Stimulated activated CD8-positive, alpha-beta memory T cell treated with anti-CD3 and anti-CD28 coated beads, Interleukin-12 subunit alpha, Interleukin-12 subunit beta, amount 100 ng/mL, for 4 hours (primary cell): ENCODE data around the gene NKX6-1.

Experiments used
- DNase-seq: peaks from one replicate; pipeline ENCODE4 v3.0.0-alpha.2; 2020; ENCODE audit warnings: low read depth

NKX6-1 gene

GRCh38 chr4:84498935-84499623 lies at the start of gene NKX6-1:
TSS of gene NKX6-1 (minus strand) at chr4:84499292. CDS start at chr4:84498228, 1,064 bp downstream.
- no peak for DNase-seq

DNA sequence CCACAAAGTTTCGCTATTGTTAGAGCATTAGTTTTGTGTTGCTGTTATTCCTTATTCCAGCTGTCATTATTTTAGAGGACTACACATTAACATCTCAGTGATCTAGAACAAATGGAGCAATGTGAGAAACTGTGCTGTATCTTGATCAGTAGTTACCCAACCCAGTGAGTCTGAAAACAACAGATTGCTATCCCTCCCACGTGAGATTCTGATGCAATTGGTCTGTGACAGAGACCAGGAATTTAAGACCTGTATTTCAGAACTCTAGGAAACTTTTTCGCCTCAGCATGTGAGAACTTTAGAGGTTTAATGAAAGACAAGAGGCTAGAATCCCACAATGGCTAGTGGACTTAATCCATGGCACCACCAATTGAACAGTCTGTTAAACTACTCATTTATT lies 48.1 kb upstream of the NKX6-1 start:
- DNase-seq = no peak

GRCh38 chr4:84545093-84545492 lies 46.0 kb upstream of the NKX6-1 start:
- DNase-seq = no peak

DNA sequence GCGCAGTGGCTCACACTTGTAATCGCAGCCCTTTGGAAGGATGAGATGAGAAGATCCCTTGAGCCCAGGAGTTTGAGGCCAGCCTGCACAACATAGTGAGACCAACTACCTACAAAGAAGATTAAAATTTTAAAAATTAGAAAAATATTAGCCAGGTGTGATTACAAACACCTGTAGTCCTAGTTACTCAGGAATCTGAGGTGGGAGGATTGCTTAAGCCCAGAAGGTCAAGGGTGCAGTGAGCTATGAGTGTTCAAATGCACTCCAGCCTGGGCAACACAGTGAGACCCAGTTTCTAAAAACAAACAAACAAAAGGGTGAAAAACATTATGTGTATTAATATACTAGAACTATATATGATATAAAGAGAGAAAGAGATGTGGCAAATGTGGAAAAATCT lies 36.8 kb upstream of the NKX6-1 start:
- DNase-seq = no peak

DNA sequence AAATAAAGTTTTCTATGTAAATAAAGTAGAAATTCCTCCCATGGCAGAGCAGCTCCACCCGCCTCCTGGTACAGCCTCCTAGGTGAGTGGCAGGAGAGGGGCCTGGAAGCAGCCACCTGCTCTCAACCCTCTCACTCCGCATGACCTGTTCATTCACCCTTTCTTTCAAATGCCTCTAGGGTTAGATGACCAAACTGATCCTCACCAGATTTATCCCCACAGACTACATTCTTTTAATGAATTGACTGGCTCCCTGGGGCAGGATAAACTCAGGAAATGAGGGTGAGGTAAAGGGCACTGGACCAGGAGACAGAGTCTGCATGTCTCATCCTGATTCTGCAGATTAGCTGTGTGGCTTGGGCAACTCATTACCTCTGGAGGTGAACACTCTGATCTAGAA lies 32.6 kb upstream of the NKX6-1 start:
- no peak for DNase-seq

- DNase-seq = no peak
These were observed 31.8 kb upstream of the NKX6-1 start for GRCh38 chr4:84530871-84531270.

- no peak for DNase-seq
These were observed 31.4 kb upstream of the NKX6-1 start for GRCh38 chr4:84530454-84530853.

- no peak for DNase-seq
These were observed 30.2 kb upstream of the NKX6-1 start for GRCh38 chr4:84529169-84529751.

DNA sequence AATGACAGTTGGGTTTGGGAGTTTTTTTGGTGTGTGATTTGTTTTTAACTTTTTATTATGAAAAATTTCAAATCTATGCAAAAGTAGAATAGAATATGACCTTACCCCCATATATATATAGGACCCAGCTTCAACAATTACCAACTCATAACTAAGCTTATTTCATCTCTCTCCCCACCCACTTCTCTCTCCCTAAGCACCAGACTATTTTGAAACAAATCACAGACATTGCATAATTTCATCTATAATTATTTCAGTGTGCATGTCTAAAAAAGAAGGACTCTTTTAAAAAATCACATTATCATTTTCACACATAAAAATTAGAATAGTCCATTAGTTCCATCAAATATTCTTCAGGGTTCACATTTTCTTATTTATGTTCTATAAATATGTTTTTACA lies 28.3 kb upstream of the NKX6-1 start:
- no peak for DNase-seq

GRCh38 chr4:84515075-84515474 lies 16.0 kb upstream of the NKX6-1 start:
- no peak for DNase-seq

DNA sequence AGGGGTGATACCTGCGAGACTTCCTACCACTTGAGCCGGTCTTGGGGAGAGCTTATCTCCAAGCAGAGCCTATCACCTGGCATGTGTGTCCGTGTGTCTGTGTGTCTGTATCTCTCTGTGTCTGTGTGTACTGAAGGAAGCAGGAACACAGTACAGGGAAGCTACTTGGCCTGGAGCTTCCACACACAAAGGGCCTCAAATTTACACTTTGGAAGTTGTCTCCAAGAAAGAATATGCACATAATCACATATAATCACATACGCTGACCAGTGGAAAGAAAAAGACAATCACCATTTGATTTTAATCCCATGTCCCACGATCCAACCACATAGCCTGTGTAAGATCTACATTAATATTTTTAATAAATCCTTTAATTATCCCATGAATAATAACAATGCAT lies 13.2 kb upstream of the NKX6-1 start:
- DNase-seq = no peak

DNA sequence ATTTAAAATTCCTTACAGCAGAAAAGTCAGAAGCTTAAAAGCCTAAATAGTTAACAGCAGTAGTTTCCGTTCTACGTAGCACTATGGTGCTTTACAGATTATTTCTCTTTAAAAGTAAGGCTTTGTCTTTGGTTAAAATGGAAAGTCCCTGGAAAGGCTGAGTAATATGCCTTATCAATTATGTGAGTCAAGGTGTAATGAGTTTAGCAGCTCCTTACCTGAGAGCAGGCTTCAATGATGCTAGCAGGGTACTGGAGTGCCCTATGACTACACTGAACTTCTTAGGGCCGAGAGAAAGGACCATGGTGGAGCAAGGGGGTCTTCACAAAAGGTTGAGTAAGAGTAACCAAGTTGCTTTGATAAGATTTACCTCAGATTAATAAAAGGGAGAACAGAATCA lies 12.6 kb upstream of the NKX6-1 start:
- DNase-seq = no peak

DNA sequence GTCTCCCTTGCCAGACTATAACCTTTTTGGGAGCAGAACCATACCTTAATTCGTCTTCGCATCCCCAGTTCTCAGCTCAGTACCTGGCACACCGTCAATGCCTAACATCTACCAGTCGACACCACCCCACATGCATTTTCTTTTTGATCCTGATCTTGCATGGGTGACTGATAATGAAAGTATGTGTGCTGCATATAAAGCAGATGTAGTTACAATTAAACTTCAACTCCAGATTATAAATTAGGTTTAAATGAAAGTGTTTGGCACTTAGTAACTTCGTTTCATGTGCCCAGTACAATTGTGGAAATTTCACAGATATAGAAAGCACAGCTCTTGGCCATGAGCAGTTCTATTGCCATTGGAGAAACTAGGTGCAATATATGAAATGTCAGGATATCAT lies 8.8 kb upstream of the NKX6-1 start:
- DNase-seq = no peak

DNA sequence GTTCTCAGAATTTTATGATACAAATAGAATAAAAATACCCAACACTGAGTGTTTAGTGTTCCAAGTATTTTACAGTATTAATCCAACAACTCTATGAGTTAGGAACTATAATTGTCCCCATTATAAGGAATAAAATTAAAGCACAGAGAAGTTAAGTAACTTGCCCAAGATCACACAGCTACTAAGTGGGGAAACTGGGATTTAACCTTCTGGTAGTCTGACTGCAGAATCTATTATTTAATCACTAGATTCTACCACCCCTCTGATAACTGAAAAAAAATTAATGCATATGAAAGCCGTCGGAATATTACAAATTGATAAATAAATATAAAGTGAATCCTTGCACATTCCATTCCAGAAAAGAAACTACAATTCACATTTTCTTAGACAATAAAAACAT lies 5.7 kb upstream of the NKX6-1 start:
- no peak for DNase-seq

- no peak for DNase-seq
These were observed 4.7 kb upstream of the NKX6-1 start for GRCh38 chr4:84503495-84504437.

GRCh38 chr4:84502955-84503373 lies 3.9 kb upstream of the NKX6-1 start:
- DNase-seq = no peak

DNA sequence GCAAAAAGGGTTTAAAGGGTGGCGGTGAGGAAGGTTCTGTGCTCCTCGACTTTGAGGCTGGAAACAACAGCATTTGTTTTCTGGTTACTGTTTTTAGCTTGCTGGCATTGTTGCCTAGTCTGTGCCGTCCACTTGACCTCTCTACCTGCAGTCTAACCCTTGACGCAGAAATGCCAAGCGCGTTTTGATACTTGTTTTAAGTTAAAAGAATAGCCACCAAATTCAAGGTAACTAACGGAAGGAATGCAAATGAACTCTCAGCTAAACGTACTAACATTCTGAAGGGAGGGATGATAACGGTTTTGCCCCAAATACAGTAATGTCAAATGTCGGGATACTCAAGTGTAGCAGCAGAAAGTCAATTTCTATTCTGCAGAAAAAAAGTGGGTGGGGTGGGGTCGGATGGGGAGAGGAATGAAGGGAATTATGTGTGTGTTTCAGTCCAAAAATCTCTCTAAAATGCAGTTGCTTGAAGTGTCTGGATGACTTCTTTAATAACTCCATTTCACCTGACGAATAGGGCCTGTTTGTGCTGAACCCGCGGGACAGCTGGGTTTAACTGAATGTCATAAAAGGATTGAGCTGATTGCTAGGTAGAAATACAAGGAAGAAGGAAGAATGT lies 3.4 kb upstream of the NKX6-1 start:
- no peak for DNase-seq

- DNase-seq = no peak
These were observed 2.7 kb upstream of the NKX6-1 start for GRCh38 chr4:84501721-84502267.

- DNase-seq = no peak
These were observed 2.1 kb upstream of the NKX6-1 start for GRCh38 chr4:84501202-84501503.

DNA sequence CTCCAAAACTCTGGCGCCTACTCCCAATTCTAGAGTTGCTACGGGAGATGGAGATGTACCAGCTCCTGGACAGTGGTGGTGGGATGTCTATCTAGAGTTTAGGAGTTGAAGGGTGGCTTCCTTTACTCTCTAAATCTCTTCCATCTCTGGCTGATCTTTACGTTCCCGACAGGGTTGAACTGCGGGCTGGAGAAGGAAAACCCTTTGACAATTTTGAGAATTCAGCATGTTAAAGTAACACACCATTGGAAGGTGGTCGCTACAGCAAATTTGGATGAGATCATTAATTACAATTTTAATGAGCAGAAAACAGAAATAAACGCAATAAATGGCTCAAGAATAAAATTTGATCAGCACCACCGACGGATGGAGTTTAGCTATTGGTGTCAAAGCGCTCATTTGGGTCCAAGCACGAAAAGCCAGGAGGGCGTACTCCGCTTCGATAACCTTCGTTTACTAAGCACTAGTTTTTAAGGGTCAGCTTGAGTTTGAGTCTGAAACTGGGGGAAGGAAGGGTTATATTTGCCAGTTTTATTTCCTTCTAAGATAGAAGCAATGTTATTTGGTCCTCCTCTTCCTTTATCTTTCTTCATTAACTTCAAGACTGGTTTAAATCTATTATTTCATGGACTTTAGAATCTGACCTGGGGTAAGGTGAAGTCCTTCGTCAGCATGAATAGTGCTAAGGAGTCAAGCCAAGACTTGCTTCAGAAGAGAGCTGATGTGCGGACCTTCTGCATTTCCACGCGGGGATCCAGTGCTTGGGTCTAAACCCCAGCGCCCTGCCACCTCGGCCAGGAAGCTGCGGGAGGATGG lies 1.5 kb upstream of the NKX6-1 start:
- no peak for DNase-seq

DNA sequence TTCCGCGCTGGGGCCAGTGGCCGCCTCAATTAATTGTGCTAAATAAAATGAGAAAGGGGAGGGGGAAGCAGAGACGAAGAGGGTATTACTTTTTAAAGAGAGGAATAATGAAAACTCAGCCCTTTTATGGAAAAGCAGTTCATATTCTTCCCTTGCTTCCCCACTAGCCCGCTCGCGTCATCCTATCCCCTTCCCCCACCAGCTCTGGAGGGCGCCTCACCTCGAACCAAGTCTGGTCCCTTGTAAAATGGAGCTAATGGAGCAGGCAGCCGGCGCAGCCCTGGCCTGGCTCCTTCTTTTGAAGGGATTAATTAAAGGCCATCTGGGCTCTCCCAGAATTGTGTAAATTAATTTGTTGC lies 511 bp upstream of the NKX6-1 start:
- DNase-seq = no peak
